PC-9 (cell line): ENCODE data around the gene PDE4B.
"Not testable (repeated sequence)": the region's sequence is repeated elsewhere in the genome, so short reads cannot be mapped to it uniquely, and the experiment has no call there.

Experiments
- CTCF ChIP-seq: fragments of 200-600 bp; sonication (generic); conservative IDR thresholded peaks from 2 replicates; pipeline ENCODE4 v1.6.1; 2017; ENCODE audit warnings: mixed run types, antibody characterized with exemption, mild to moderate bottlenecking, moderate library complexity
- EZH2 ChIP-seq: fragments of 200-600 bp; sonication (generic); IDR thresholded peaks from 2 replicates; pipeline ENCODE4 v1.8.0; 2017; ENCODE audit warnings: antibody characterized with exemption, low read depth

GRCh38 chr1:66322462-66322861 is 529.8 kb downstream of the PDE4B start:
- TF ChIP-seq CTCF, EZH2: not testable (repeated sequence)
